Activated T-cell treated with anti-CD3 and anti-CD28 coated beads, Interleukin-2, amount 50 U/mL, for 4 hours (primary cell): ENCODE measurements around the gene SLC25A45. TPM values are rescaled to one million over a fixed set of nuclear protein-coding genes. Genes with fewer than 3 reads are reported as not detected.

Source experiments
- ATAC-seq, 2 donors: fragments of 200-7000 bp; cut with Tn5 transposase; one replicate each; pipeline ENCODE4 v1.10.0; 2021
- DNase-seq: peaks from one replicate; pipeline ENCODE4 v3.0.0-alpha.2; 2020
- H3K27me3 Mint-ChIP-seq: one replicate; pipeline ENCODE4 v1.8.0; 2021; ENCODE audit warnings: low read depth, mixed read lengths
- H3K36me3 Mint-ChIP-seq: one replicate; pipeline ENCODE4 v1.8.0; 2022; ENCODE audit warnings: mixed read lengths; ENCODE audit not compliant: insufficient read depth
- H3K4me1 Mint-ChIP-seq: one replicate; pipeline ENCODE4 v1.8.0; 2021; ENCODE audit warnings: low read depth, mixed read lengths
- H3K4me3 Mint-ChIP-seq: one replicate; pipeline ENCODE4 v1.8.0; 2021; ENCODE audit warnings: mild to moderate bottlenecking, moderate library complexity, mixed read lengths
- H3K9me3 Mint-ChIP-seq: one replicate; pipeline ENCODE4 v1.8.0; 2021; ENCODE audit warnings: mixed read lengths
- total RNA-seq, 3 donors: library from RNA; stranded (reverse); gene quantifications; one replicate each; pipeline ENCODE4 v1.2.1, GENCODE V29; 2021

SLC25A45 gene
- total RNA-seq, 3 donors from 2014 or later, result 7.0 to 11.1 (median 9.5) TPM

DNA sequence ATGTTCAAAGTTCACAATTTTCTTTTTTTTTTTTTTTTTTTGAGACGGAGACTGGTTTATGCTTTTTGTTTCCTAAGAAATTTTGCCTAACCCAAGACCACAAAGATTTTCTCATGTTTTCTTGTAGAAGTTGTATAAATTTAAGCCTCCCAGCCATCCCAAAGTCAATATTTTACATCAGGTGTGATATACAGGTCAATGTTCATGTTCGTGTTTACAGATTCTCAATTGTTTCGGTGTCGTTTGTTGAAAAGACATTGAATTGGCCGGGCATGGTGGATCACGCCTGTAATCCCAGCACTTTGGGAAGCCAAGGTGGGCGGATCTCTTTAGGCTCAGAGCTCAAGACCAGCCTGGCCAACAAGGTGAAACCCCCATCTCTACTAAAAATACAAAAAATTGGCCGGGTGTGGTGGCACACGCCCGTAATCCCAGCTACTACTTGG lies 19.4 kb upstream of the SLC25A45 start:
- ATAC-seq, result no peak
- Mint-ChIP-seq H3K4me1 (peaks cover 4% of the 10 kb centered on the region), H3K36me3 (peaks cover 13% of the 10 kb centered on the region), H3K27me3 (no peaks in the 10 kb centered on the region), H3K4me3 (no peak overlapping the region), H3K9me3 (no peaks in the 10 kb centered on the region)
- no peak for DNase-seq

DNA sequence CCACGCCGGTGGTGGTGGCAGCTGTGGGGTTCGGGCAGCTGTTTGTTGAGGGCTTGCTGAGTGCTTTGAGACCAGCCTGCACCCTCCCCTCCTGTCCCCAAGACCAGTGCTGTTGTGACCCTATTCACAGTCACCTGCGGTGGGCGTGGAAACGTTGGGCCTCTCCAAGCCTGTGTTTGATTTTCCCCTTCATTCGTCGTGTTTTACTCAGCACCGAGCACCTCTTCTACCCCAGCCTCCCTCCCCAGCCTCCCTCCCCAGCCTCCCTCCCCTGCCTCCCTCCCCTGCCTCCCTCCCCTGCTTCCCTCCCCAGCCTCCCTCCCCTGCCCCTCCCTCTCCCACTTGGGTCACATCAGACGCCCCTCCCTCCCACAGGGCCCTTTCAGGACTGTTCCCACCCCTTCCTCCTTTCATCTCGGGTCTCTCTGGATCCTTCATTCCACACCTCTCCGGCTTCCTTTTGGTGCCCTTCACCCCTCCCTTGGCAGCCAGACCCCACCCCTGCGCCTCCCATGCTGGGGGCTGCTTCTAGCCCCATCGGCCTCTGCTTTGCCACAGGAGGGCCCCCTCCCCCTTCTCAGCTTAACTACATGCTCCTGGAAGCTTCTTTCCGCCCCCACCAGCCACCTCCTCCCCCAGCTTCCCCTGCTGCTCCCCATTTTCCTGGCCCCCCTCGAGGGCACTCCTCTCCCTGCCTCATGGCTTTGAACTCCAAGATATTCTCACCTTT lies 18.8 kb upstream of the SLC25A45 start:
- Mint-ChIP-seq H3K9me3 (no peaks in the 10 kb centered on the region), H3K36me3 (peaks cover 13% of the 10 kb centered on the region), H3K4me3 (no peak overlapping the region), H3K4me1 (peaks cover 4% of the 10 kb centered on the region), H3K27me3 (no peaks in the 10 kb centered on the region)
- no peak for DNase-seq
- no peak for ATAC-seq

DNA sequence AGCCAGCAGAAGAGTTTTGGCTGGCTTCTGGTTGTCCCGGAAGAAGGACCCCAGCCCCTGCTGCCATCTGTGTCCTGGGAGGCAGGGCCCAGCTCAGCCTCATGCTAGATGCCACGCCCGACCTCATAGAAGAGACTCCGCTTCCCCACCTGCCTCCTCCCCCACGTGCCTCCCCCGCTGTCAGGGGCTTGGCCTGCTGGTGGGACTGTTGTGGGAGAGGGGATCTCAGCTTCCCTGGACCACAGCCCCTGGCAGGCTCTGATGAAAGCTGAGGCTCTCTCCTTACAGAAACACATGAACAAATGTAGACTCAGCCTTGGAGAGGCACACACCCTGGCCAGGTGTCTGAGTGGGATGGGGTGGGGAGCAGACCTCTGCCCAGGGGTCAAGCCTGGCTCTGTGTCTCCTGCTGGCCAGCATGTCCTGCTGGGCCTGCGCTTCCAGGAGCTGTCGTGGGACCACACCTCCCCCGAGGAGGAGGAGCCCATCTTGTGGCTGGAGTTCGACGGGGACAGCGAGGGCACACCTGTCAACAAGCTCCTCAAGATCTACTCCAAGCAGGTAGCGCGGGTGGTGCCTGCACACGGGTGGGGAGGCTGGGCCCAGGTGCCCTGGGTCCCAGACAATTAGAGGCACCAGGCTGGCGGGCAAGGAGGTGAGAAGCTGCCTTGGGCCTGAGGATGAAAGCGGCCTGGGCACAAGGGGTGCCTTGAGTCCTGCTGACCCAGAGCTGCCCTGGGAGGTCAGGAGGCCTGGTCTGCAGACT lies 18.0 kb upstream of the SLC25A45 start:
- DNase-seq, result no peak
- H3K4me1 Mint-ChIP-seq, result peaks cover 4% of the 10 kb centered on the region
- no peak for ATAC-seq
- H3K9me3 Mint-ChIP-seq, result no peaks in the 10 kb centered on the region
- H3K27me3 Mint-ChIP-seq, result no peaks in the 10 kb centered on the region
- peaks cover 13% of the 10 kb centered on the region for H3K36me3 Mint-ChIP-seq
- H3K4me3 Mint-ChIP-seq, result no peak overlapping the region

- ATAC-seq (no peak), DNase-seq (no peak)
- Mint-ChIP-seq H3K4me1 (peaks cover 4% of the 10 kb centered on the region), H3K4me3 (no peak overlapping the region), H3K9me3 (no peaks in the 10 kb centered on the region), H3K27me3 (no peaks in the 10 kb centered on the region), H3K36me3 (peaks cover 13% of the 10 kb centered on the region)
These were observed 17.4 kb upstream of the SLC25A45 start for GRCh38 chr11:65399845-65400244.

- Mint-ChIP-seq H3K27me3 (no peaks in the 10 kb centered on the region), H3K4me1 (peaks cover 4% of the 10 kb centered on the region), H3K36me3 (peaks cover 13% of the 10 kb centered on the region), H3K9me3 (no peaks in the 10 kb centered on the region), H3K4me3 (no peak overlapping the region)
- no peak for DNase-seq
- ATAC-seq, result no peak
These were observed 16.8 kb upstream of the SLC25A45 start for GRCh38 chr11:65399249-65399648.

DNA sequence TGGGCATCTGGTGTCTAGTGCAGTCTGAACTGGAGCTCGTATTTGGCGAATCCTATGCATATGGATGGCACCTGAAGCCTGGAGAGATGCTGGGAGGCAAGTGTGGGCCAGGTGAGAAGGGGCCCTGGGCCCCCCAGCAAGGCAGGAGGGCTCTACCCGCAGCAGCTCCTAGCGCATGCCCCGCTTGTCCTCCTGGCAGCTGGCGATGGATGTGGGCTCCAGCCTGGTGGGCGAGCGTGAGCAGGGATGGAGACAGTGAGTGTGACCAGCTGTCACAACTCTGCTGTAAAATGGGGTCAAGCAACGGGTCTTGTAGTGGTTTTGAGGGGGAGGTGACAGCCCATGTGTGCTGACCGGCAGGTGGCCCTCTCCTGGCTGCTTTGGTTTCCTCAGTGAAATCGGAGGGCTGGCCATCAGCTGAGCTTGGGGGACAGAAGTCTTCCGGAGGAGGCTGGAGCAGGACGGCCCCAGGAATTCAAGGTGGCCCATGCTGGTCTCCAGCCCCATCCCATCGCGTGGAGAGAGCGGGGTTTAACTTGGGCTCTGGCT lies 16.0 kb upstream of the SLC25A45 start:
- Mint-ChIP-seq H3K4me1 (peaks cover 3% of the 10 kb centered on the region), H3K36me3 (peaks cover 10% of the 10 kb centered on the region), H3K27me3 (no peaks in the 10 kb centered on the region), H3K9me3 (no peaks in the 10 kb centered on the region), H3K4me3 (no peak overlapping the region)
- DNase-seq, result no peak
- no peak for ATAC-seq

GRCh38 chr11:65396769-65397745 lies 14.6 kb upstream of the SLC25A45 start:
- no peak overlapping the region for H3K4me3 Mint-ChIP-seq
- H3K4me1 Mint-ChIP-seq, result peaks cover 2% of the 10 kb centered on the region
- DNase-seq (no peak), ATAC-seq (no peak)
- no peaks in the 10 kb centered on the region for H3K9me3 Mint-ChIP-seq
- H3K27me3 Mint-ChIP-seq, result no peaks in the 10 kb centered on the region
- peaks cover 8% of the 10 kb centered on the region for H3K36me3 Mint-ChIP-seq

GRCh38 chr11:65395961-65396530 lies 13.6 kb upstream of the SLC25A45 start:
- Mint-ChIP-seq H3K4me1 (peaks cover 5% of the 10 kb centered on the region), H3K36me3 (peaks cover 8% of the 10 kb centered on the region), H3K4me3 (no peak overlapping the region), H3K9me3 (no peaks in the 10 kb centered on the region), H3K27me3 (no peaks in the 10 kb centered on the region)
- DNase-seq, result no peak
- ATAC-seq, result no peak

GRCh38 chr11:65394125-65394536 lies 11.7 kb upstream of the SLC25A45 start:
- no peak for ATAC-seq
- peaks cover 20% of the 10 kb centered on the region for H3K4me1 Mint-ChIP-seq
- H3K4me3 Mint-ChIP-seq, result no peak overlapping the region
- no peak for DNase-seq
- H3K27me3 Mint-ChIP-seq, result no peaks in the 10 kb centered on the region
- no peaks in the 10 kb centered on the region for H3K9me3 Mint-ChIP-seq
- peaks cover 8% of the 10 kb centered on the region for H3K36me3 Mint-ChIP-seq

DNA sequence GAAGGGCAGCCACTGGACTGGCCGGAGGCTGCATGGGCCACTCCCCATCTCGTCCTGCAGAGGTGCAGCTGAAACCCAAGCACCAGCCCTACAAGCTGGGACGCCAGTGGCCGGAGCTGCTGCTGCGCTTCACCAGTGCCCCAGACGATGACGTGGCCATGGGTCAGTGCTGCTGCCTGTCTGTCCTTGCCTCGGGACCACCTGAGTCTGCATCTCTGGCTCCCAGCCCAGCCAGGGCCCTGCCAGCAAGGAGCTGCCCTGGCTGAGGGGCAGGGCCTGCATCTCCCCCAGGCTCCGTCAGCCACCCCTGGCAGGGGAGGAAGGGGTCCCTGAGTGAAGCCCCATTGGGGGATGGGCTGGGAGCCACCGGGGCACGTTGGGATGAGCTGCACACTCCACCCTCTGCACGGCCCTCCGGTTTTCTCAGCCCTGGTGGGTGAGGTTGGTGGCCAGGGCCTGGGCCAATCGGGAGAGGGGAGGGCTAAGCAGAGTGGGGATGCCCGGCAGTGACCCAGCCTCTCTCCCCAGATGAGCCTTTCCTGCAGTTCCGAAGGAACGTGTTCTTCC lies 11.2 kb upstream of the SLC25A45 start:
- DNase-seq, result no peak
- ATAC-seq, result no peak
- H3K4me3 Mint-ChIP-seq, result no peak overlapping the region
- no peaks in the 10 kb centered on the region for H3K27me3 Mint-ChIP-seq
- H3K36me3 Mint-ChIP-seq, result peaks cover 10% of the 10 kb centered on the region
- peaks cover 26% of the 10 kb centered on the region for H3K4me1 Mint-ChIP-seq
- H3K9me3 Mint-ChIP-seq, result no peaks in the 10 kb centered on the region

- Mint-ChIP-seq H3K9me3 (no peaks in the 10 kb centered on the region), H3K4me3 (no peak overlapping the region), H3K36me3 (peaks cover 9% of the 10 kb centered on the region), H3K4me1 (peaks cover 33% of the 10 kb centered on the region), H3K27me3 (no peaks in the 10 kb centered on the region)
- DNase-seq, result no peak
- no peak for ATAC-seq
These were observed 10.5 kb upstream of the SLC25A45 start for GRCh38 chr11:65392899-65393298.

- Mint-ChIP-seq H3K4me1 (peaks cover 36% of the 10 kb centered on the region), H3K9me3 (no peaks in the 10 kb centered on the region), H3K4me3 (no peak overlapping the region), H3K27me3 (no peaks in the 10 kb centered on the region), H3K36me3 (peaks cover 7% of the 10 kb centered on the region)
- DNase-seq (no peak), ATAC-seq (no peak)
These were observed 9.9 kb upstream of the SLC25A45 start for GRCh38 chr11:65392186-65392829.

GRCh38 chr11:65390996-65391395 lies 8.6 kb upstream of the SLC25A45 start:
- ATAC-seq (no peak), DNase-seq (no peak)
- Mint-ChIP-seq H3K4me3 (no peak overlapping the region), H3K36me3 (peaks cover 3% of the 10 kb centered on the region), H3K9me3 (no peaks in the 10 kb centered on the region), H3K27me3 (no peaks in the 10 kb centered on the region), H3K4me1 (peaks cover 42% of the 10 kb centered on the region)
